HG03469 (cell line): ENCODE measurements around the gene KLHL25.

Experiments used
- ATAC-seq: cut with Tn5 transposase; IDR thresholded peaks from one replicate; pipeline ENCODE4 v1.9.1; 2021; ENCODE audit warnings: mild to moderate bottlenecking, moderate library complexity, moderate number of reproducible peaks; ENCODE audit not compliant: unreplicated experiment

KLHL25 gene

DNA sequence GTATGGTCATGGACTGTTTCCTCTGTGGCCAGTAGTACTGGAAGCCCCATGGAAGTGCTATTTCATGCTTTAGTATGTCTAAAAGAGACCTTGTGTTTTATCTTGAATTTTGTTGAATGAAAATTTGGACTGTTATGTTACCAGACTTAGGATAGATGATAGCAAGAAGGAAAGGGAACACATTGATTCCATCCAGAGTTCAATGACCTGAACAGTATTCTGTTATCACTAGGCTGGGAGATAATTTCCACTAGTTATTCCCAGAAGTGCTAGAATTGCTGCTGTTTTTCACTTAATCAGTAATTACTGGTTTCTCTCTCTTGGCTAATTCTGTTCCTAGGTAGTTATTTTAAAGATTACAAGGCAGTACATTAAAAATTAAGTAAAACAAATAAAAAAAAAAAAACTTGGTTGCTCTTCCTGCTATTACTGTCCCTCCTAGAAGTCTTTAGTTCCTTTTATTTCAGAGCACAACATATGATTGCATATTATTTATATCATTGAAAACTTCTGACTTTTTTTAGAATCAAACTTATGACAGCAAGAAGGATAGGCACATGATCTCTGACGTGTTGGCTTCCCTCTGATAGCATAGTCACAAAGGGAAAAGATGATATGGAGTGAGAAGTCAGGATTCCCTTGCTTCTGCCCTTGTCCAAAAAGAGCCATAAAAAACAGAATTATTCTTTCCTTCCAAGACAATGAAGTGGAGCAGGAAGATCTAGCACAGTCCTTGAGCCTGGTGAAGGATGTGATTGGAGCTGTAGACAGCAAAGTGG, 72.2 kb downstream of the KLHL25 start:
- no peak for ATAC-seq

DNA sequence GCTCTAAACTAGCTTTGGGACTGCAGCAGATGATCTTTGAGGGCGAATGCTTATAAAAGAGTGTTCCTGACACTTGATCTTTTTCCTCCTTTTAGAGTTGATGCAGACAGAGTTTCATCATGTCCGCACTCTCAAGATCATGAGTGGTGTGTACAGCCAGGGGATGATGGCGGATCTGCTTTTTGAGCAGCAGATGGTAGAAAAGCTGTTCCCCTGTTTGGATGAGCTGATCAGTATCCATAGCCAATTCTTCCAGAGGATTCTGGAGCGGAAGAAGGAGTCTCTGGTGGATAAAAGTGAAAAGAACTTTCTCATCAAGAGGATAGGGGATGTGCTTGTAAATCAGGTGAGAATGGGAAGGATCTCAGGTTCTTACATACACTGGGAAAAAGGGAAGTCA, 75.7 kb downstream of the KLHL25 start:
- no peak for ATAC-seq

DNA sequence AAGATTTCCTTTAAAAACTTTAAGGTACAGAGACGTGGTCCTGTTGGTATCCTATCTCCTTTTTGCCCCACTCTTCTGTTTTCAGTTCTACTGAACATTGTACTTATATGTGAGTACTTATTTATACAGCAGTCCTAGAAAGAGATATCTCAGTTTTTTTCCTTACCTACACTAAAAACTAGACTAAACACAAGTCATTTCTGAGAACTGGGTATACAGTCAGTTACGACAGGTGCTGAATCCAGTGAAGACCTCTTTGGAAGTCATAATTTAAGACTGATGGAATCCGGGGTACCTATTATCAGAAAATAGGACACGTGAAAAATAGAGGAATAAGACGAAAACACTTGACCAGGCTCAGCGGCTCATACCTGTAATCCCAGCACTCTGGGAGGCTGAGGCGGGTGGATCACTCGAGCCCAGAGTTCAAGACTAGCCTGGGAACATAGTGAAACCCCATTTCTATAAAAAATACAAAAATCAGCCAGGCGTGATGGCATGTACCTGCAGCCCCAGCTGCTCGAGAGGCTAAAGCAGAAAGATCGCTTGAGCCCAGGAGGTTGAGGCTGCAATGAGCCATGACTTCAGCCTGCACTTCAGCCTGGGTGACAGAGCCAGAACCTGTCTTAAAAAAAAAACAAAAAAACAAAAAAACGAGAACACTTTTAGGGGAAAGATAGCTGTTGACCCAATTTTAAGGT, 76.3 kb downstream of the KLHL25 start:
- peak; percentile 46 for ATAC-seq

DNA sequence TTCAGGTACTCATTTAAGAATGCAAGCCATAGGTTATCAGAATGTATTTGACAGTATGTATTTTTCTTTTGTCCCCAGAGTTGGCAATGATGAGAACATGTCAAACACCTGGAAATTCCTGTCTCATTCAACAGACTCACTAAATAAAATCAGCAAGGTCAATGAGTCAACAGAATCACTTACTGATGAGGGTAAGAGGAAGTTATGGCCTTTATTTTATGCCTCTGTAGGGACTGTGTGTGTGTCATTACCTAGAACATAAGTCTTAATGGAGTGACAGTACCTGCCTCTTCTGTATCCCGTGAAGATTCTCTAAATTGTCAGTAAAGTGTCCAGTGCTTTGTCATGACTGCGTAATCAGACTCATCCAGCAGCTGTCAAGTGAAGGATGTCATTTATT, 77.5 kb downstream of the KLHL25 start:
- ATAC-seq = no peak

DNA sequence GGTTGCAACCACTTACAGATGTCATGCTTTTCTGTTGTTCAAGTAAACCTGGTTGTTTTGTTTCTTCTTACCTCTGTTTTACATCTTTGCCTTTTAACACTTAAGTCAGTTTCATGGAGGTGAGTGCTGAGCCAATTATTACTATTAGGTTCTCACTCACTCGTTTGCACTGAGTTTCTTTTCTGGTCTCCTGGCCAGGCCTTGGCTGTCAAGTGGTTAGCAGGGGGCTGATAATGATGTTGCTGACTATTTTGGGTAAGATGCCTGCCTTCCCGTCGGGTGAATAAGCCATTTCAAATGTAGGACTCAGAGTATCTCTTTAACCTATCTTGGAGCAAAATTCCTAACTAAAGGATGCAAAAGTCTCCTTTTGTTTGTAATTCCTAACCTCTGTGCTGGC, 78.5 kb downstream of the KLHL25 start:
- no peak for ATAC-seq

DNA sequence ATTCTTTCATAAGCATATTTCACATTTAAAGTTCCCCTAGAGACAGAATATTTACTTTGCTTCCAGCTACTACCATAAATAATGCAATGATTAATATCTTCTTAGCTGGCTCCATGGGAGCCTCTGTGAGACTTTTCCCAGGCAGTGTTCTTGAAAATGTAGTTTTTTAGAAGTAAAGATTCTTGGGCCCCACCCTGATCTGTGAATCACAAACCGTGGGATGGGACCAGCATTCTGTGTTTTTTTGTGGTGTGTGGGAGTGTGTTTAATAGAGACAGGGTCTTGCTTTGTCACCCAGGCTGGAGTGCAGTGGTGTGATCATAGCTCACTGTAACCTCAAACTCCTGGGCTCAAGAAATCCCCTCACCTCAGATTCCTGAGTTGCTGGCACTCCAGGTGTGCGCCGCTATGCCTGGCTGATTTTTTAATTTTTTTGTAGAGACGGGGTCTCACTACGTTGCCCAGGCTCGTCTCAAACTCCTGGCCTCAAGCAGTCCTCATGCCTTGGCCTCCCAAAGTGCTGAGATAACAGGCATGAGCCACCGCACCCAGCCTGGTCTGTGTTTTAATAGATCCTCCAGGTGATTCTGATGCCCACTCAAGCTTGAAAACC, 83.0 kb downstream of the KLHL25 start:
- no peak for ATAC-seq

GRCh38 chr15:85710340-85710842, 84.3 kb downstream of the KLHL25 start:
- peak; percentile 32 for ATAC-seq
